ENCODE measurements around the gene STAT1.

Gene STAT1

DNA sequence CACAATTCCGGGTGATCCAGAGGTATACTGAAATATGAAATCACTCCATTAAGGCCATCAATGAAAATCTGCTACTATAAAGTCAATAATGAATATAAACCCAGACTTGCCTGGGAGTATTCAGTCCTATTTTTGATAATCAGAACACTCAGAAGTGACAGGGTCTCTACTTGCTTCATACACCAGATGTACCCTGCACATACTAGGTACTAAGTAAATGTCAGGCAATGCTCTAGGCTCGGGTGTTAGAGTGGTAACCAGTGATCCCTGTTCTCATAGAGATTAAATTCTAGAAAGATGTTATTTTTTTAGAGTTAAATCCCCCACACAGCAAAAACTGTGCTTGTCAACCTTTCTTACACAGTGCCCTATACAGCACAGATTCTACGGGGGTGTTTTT, 12.3 kb downstream of the STAT1 start (continued):
- TF ChIP-seq POU6F1 (CRISPR knock-in tag; IDR thresholded peaks at IDR 0.05; ENCODE audit: borderline replicate concordance, low read depth) (no peak), ZNF70 (CRISPR knock-in tag; IDR thresholded peaks at IDR 0.05) (no peak)

- ATAC-seq: no peak
- TF ChIP-seq CSDC2 (CRISPR knock-in tag; IDR thresholded peaks at IDR 0.05): no peak
Measured at GRCh38 chr2:191001032-191001431, 12.9 kb downstream of the STAT1 start.

GRCh38 chr2:190999949-191000665, 13.9 kb downstream of the STAT1 start:
- TF ChIP-seq OSR1 (CRISPR knock-in tag; IDR thresholded peaks at IDR 0.05) (no peak), ARNTL (CRISPR knock-in tag; IDR thresholded peaks at IDR 0.05; ENCODE audit: borderline replicate concordance, low read depth) (no peak), ZNF565 (CRISPR knock-in tag; conservative IDR thresholded peaks at IDR 0.05; ENCODE audit: low read depth) (no peak), ESRRG (CRISPR knock-in tag; IDR thresholded peaks at IDR 0.05) (no peak), SNAI2 (CRISPR knock-in tag; IDR thresholded peaks at IDR 0.05) (no peak), PPARA (CRISPR knock-in tag; IDR thresholded peaks at IDR 0.05; ENCODE audit: borderline replicate concordance) (no peak), TOX (CRISPR knock-in tag; IDR thresholded peaks at IDR 0.05; ENCODE audit: borderline replicate concordance) (no peak), CREB5 (CRISPR knock-in tag; IDR thresholded peaks at IDR 0.05; ENCODE audit: low read depth) (no peak), RARB (CRISPR knock-in tag; IDR thresholded peaks at IDR 0.05) (no peak), ZNF70 (CRISPR knock-in tag; IDR thresholded peaks at IDR 0.05) (no peak), ZNF8 (CRISPR knock-in tag; IDR thresholded peaks at IDR 0.05) (no peak)
- TF ChIP-seq, protein P1, sequence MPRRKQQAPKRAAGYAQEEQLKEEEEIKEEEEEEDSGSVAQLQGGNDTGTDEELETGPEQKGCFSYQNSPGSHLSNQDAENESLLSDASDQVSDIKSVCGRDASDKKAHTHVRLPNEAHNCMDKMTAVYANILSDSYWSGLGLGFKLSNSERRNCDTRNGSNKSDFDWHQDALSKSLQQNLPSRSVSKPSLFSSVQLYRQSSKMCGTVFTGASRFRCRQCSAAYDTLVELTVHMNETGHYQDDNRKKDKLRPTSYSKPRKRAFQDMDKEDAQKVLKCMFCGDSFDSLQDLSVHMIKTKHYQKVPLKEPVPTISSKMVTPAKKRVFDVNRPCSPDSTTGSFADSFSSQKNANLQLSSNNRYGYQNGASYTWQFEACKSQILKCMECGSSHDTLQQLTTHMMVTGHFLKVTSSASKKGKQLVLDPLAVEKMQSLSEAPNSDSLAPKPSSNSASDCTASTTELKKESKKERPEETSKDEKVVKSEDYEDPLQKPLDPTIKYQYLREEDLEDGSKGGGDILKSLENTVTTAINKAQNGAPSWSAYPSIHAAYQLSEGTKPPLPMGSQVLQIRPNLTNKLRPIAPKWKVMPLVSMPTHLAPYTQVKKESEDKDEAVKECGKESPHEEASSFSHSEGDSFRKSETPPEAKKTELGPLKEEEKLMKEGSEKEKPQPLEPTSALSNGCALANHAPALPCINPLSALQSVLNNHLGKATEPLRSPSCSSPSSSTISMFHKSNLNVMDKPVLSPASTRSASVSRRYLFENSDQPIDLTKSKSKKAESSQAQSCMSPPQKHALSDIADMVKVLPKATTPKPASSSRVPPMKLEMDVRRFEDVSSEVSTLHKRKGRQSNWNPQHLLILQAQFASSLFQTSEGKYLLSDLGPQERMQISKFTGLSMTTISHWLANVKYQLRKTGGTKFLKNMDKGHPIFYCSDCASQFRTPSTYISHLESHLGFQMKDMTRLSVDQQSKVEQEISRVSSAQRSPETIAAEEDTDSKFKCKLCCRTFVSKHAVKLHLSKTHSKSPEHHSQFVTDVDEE (CRISPR knock-in tag; IDR thresholded peaks at IDR 0.05): no peak
- TF ChIP-seq, protein P2, sequence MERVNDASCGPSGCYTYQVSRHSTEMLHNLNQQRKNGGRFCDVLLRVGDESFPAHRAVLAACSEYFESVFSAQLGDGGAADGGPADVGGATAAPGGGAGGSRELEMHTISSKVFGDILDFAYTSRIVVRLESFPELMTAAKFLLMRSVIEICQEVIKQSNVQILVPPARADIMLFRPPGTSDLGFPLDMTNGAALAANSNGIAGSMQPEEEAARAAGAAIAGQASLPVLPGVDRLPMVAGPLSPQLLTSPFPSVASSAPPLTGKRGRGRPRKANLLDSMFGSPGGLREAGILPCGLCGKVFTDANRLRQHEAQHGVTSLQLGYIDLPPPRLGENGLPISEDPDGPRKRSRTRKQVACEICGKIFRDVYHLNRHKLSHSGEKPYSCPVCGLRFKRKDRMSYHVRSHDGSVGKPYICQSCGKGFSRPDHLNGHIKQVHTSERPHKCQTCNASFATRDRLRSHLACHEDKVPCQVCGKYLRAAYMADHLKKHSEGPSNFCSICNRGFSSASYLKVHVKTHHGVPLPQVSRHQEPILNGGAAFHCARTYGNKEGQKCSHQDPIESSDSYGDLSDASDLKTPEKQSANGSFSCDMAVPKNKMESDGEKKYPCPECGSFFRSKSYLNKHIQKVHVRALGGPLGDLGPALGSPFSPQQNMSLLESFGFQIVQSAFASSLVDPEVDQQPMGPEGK (CRISPR knock-in tag; IDR thresholded peaks at IDR 0.05; ENCODE audit: borderline replicate concordance): no peak
- TF ChIP-seq, protein P3, sequence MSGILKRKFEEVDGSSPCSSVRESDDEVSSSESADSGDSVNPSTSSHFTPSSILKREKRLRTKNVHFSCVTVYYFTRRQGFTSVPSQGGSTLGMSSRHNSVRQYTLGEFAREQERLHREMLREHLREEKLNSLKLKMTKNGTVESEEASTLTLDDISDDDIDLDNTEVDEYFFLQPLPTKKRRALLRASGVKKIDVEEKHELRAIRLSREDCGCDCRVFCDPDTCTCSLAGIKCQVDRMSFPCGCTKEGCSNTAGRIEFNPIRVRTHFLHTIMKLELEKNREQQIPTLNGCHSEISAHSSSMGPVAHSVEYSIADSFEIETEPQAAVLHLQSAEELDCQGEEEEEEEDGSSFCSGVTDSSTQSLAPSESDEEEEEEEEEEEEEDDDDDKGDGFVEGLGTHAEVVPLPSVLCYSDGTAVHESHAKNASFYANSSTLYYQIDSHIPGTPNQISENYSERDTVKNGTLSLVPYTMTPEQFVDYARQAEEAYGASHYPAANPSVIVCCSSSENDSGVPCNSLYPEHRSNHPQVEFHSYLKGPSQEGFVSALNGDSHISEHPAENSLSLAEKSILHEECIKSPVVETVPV (CRISPR knock-in tag; IDR thresholded peaks at IDR 0.05): no peak
- ATAC-seq: no peak

GRCh38 chr2:190999058-190999457, 14.9 kb downstream of the STAT1 start:
- TF ChIP-seq ZFP3 (CRISPR knock-in tag; IDR thresholded peaks at IDR 0.05): no peak
- TF ChIP-seq ESRRG (CRISPR knock-in tag; IDR thresholded peaks at IDR 0.05): no peak
- TF ChIP-seq OSR1 (CRISPR knock-in tag; IDR thresholded peaks at IDR 0.05): no peak
- TF ChIP-seq ZFP30 (CRISPR knock-in tag; IDR thresholded peaks at IDR 0.05): no peak
- no peak for TF ChIP-seq RARB (CRISPR knock-in tag; IDR thresholded peaks at IDR 0.05)
- no peak for TF ChIP-seq CSDC2 (CRISPR knock-in tag; IDR thresholded peaks at IDR 0.05)
- no peak for TF ChIP-seq ISL1 (CRISPR knock-in tag; IDR thresholded peaks at IDR 0.05)
- TF ChIP-seq, protein P2 (CRISPR knock-in tag; IDR thresholded peaks at IDR 0.05; ENCODE audit: borderline replicate concordance): no peak
- no peak for TF ChIP-seq ZNF8 (CRISPR knock-in tag; IDR thresholded peaks at IDR 0.05)
- TF ChIP-seq BACH2 (CRISPR knock-in tag; IDR thresholded peaks at IDR 0.05; ENCODE audit: borderline replicate concordance): no peak
- no peak for TF ChIP-seq ARNTL (CRISPR knock-in tag; IDR thresholded peaks at IDR 0.05; ENCODE audit: borderline replicate concordance, low read depth)
- TF ChIP-seq CREB5 (CRISPR knock-in tag; IDR thresholded peaks at IDR 0.05; ENCODE audit: low read depth): no peak
- no peak for TF ChIP-seq TOX (CRISPR knock-in tag; IDR thresholded peaks at IDR 0.05; ENCODE audit: borderline replicate concordance)
- no peak for TF ChIP-seq ZNF70 (CRISPR knock-in tag; IDR thresholded peaks at IDR 0.05)
- TF ChIP-seq SNAI2 (CRISPR knock-in tag; IDR thresholded peaks at IDR 0.05): no peak
- ATAC-seq: no peak
